HL-60 (cell line): ENCODE measurements around the gene TRERF1.

ENCODE experiments used
- CTCF ChIP-seq: IDR thresholded peaks from one replicate; pipeline ENCODE4 v1.5.1; 2011; ENCODE audit warnings: low read length, control low read depth, inconsistent platforms; ENCODE audit not compliant: insufficient read depth
- GABPA ChIP-seq: IDR thresholded peaks from 2 replicates; pipeline ENCODE4 v1.6.1; 2012; ENCODE audit warnings: low read depth
- SPI1 ChIP-seq: IDR thresholded peaks from 2 replicates; pipeline ENCODE4 v1.6.1; 2012; ENCODE audit warnings: low read depth, mild to moderate bottlenecking, borderline replicate concordance

- no peak for TF ChIP-seq SPI1
- no peak for TF ChIP-seq CTCF
- TF ChIP-seq GABPA, result no peak
Measured at GRCh38 chr6:42339991-42340401, 111.7 kb downstream of the TRERF1 start.
